LHCN-M2 (cell line): ENCODE measurements around the gene PLA1A. TPM values are rescaled to one million over a fixed set of nuclear protein-coding genes. Genes with fewer than 3 reads are reported as not detected.

ENCODE experiments used
- DNase-seq: peaks from one replicate; pipeline ENCODE4 v3.0.0-alpha.2; 2012; ENCODE audit warnings: low read depth
- total RNA-seq: library from RNA; depleted of rRNA; stranded (reverse); fragments of >200 nt; gene quantifications from 2 replicates; pipeline ENCODE4 v1.2.3, GENCODE V29; 2014

PLA1A gene
- total RNA-seq, 1 experiment from 2014 or later = not detected

DNA sequence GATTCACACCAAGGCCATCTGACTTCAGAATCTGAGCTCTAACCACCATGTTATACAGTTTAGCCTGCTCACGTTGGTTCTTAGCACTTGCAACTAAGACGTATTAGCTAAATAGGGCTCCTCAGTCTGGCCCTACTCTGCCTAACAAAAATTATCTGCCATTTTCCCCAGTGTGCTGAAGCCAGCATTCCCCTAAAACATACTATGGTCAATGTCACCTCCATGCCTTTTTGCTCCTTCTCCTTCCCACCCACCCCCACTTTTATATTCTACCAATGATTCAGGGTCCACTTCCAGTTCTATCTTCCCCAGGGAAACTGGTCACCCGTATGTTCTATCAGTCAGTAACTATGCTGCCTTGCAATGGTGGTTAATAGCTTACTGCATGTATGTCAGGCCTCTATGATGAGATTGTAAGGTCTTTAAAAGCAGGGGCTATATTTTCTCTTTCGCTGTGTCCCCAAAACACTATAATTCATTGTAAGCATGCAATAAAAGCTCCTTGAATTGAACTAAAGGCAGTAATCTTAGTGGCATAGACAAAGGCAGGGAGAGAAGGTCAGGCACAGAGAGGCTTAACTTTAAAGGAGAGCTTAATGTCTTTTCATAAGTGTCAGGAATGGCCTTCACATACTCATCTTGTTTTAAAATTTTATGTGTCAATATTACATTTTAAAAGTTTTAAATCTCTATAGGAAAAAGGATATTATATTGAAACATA lies 39.4 kb downstream of the PLA1A start:
- DNase-seq = no peak

DNA sequence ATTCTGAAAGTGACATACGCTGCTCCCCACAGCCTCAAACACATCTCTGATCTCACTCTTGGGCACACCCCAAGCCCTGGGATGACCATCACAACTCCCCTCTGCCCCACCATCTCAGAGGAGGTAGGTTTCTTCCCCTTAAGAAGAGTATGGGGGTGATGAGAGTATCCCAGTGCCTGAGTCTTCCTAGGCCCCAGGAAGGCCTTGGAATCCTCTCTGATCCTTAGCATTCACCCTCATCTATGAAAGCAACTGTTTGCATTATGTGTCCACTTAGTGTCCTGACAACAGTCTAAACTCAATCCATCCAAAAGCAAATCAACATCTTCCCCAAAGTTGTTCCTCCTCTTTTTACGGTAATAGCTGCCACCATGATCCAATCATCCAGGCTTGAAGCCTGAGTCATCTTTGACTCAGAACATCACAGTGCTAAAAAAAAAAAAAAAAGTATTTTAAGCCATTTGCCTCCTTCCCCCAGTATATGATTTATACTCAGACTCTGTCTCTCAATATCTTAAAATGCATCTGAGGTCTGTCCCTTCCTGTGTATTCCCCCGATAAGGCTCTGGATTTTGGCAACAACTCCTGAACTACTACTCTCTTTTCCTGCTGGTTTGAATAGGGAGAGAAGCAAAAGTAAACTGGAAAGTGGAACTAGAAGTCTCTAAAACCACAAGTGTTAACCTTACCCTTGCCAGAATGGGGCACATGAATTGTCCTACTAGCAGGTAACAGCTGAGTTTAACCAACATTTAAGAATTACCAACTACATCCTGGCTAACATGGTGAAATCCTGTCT lies 40.2 kb downstream of the PLA1A start:
- peak; percentile 95 for DNase-seq

DNA sequence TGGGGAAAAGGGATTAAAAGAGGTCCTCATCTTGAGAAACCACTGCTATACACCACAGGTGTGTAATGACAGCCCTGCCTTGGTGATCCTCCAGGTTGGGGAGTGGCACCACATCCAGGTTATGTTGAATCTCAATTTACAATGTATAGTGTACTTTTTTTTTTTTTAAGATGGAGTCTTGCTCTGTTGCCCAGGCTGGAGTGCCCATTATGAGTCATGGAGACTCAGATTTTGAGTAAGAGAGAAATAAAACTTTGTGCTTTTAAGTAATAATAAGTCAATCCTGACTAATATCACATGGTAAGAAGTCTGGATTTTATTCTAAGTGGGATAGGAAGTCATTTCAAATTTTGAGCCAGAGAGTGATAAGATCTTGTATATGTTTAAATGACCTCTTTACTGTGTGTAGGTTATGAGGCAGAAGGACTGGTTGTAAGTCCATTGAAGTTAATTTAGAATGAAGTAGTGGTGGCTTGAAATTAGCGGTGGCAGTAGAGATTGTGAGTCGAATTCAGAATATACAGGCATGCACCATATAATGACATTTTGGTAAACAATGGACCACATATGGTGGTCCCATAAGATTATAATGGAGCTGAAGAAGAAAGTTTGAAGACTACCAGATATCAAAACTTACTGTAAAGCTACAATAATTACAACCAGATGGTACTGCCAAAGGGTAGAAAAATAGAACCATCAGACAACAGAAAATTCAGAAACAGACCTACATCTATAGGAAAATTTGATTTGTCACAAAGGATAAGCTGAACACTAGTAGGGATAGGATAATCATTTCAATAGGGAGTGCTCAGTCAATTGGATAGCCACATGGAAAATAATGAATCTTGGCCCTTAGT lies 42.0 kb downstream of the PLA1A start:
- no peak for DNase-seq

GRCh38 chr3:119641416-119641815 lies 43.7 kb downstream of the PLA1A start:
- DNase-seq = no peak

DNA sequence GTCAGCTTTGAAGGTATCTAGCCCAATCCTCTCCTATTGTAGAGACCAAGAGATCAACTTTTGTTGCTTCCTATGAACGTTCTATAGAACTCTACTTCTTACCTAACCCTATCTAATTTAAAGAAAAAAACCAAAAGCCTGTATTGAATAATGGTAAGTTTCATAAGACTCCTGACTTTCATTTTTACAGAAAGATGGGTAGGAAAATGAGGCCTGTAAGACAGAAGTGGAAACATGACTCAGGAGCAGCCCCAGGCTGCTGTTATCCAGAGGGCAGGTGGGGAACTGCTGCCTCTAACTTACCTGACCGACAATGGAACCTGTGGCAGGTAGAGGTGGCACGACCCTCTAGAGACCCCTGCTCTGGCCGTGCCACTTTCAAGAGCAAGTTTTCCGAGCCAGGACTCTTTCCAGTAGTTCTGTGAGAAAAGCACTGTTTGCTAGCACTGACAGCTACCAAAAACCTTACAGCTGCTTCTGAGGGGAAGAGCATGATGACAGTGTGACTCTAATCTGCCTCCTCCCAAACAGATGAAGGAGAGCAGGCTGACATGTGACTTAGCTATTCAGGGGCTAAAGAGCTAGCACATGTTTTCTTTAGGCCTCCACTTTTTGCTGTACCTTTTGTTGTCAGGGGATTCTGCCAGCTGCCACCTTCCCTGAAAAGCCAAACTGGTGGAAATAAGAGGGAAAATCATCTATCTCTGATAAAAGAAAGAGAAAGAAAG lies 45.2 kb downstream of the PLA1A start:
- DNase-seq = peak; percentile 65

DNA sequence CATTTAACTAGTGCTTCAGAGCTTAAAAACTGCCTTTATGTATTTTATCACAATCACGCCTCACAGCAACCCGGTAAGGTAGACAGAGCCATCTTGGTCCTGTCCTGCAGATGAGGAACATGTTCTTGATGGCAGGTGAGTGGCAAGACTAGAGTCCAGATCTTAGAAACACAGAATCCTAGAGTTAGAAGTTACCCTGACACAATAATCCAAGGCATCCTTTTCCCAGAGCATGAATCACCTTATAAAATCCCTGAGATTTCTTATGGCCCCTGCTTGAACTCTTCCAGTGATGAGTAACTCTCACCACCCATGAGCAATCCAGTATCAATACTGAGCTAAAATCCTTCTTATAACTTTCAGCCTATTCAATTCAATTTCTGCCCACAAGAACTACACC lies 45.8 kb downstream of the PLA1A start:
- peak; percentile 84 for DNase-seq

DNA sequence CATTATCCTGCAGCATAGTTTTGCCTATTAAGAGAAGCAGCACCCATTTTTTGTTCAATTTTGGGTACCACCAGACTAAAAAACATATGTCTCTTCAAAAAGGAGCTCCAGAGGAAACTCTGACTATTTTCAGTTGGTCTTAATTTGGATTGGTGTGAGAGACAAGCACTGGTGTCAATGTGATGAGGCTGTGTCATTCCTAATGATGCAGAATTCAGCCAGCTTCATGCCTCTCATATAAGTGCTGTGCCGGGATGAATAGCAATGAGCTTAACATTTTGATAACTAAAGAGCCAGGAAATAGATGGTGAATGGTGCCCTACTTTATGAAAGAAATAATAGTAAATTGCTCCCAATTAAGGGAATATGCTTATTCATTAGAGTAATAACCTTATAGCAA lies 46.8 kb downstream of the PLA1A start:
- no peak for DNase-seq

GRCh38 chr3:119645813-119646212 lies 48.1 kb downstream of the PLA1A start:
- no peak for DNase-seq

- no peak for DNase-seq
These were observed 49.5 kb downstream of the PLA1A start for GRCh38 chr3:119647171-119647570.

DNA sequence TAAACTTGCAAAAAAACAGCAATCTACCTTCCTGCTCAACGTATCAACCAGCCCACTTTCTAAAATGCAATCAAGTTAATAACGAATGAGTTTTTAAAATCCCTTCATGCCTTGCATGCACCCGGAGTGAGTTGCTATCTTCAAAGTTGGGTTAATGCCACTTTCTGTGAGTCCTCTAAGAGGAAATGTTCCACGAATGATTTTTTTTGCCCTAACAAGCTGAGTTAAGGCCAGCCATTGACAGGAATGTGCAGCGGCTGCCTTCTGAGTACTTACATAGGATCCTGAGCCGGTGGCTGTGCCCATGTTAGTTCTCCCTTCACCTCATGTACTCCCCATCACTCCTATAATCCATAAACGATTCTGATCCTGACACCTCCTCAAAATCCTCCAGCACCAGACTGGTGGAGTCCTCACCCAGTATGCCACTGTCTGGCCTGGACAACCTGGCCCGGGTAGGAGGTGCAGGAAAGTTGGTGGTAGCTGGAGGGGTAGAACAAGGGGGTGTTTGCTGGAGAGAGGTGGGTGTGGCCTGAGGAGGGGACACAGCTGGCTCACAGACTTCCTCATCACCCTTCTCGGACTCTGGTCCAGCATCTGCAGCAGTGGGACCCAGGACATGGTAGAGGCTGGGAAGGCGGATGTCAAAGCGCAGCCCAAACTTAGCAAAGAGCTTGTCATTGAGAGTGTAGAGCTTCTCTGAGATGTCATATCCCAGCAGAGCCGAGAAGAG lies 50.3 kb downstream of the PLA1A start:
- no peak for DNase-seq

DNA sequence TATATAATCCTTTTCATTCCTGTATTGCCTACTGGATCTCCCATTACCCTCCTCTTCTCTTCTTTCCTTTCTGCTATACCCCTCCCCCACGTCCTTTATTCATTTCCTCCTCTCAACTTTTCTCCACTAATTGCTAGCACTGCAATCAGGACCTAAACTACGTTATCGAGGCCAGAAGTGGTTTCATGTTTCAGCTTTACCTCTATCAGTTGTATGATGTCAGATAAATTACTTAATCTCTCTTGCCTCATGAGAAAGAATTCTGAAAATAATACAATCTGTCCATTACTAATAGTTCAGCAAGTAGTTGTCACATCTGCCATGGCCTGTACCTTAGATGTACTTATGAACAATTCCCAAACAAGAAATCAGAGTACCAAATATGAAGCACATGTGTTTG lies 52.1 kb downstream of the PLA1A start:
- no peak for DNase-seq

DNA sequence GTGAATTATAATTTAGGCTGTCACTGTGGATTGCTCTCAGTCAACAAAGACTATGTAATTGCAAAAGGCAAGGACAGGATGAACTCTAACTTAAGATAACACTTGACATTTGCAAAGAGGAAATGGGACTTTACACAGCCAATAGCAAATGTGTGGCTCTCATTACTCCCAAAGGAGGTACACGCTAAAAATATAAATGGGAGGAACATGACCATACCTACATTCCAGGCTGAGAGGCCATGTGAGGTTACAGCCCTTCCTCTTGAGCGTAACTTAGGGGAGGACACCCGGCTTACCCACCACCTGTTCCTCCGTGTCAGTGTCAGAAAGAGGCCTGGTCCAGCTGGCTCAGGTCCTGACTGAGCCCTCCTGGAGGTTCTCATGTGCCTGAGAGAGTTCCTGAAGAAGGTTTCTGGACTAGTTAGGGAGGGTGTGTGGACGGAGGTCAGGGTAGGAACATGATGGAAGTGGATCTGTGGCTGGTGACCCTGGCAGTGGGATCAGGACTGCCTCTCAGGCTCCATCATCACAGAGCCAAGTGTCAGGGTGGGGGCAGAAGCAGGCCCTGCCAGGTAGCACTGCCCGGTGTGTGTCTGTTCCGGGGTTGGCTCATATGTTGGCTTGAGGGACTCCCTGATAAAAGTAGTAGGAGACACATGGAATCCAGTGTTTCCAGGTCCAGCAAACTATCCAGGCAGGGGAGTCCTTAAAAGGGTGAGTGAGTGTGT lies 54.8 kb downstream of the PLA1A start:
- peak; percentile 90 for DNase-seq

GRCh38 chr3:119653876-119654275 lies 56.2 kb downstream of the PLA1A start:
- DNase-seq = no peak

GRCh38 chr3:119657887-119658702 lies 60.4 kb downstream of the PLA1A start:
- no peak for DNase-seq

DNA sequence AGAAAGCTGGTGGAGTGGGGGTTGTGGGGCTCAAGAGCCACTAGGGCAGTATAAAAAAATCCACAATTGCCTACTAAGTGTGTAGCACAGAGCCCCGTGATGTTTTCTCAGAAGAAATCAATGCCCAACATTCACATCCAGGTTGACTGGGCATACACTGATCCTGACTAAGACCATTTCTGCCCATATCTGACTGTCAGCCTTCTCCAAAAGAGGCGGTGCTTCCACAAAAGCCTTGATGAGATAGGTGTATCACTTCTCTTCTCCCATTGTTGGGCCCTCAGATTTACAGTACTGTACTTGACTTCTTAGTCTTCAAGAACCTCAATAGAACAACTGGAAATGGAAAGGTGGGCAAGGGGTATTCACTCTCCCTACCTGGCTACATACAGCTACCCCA lies 61.3 kb downstream of the PLA1A start:
- no peak for DNase-seq

GRCh38 chr3:119659606-119660291 lies 62.1 kb downstream of the PLA1A start:
- DNase-seq = no peak

DNA sequence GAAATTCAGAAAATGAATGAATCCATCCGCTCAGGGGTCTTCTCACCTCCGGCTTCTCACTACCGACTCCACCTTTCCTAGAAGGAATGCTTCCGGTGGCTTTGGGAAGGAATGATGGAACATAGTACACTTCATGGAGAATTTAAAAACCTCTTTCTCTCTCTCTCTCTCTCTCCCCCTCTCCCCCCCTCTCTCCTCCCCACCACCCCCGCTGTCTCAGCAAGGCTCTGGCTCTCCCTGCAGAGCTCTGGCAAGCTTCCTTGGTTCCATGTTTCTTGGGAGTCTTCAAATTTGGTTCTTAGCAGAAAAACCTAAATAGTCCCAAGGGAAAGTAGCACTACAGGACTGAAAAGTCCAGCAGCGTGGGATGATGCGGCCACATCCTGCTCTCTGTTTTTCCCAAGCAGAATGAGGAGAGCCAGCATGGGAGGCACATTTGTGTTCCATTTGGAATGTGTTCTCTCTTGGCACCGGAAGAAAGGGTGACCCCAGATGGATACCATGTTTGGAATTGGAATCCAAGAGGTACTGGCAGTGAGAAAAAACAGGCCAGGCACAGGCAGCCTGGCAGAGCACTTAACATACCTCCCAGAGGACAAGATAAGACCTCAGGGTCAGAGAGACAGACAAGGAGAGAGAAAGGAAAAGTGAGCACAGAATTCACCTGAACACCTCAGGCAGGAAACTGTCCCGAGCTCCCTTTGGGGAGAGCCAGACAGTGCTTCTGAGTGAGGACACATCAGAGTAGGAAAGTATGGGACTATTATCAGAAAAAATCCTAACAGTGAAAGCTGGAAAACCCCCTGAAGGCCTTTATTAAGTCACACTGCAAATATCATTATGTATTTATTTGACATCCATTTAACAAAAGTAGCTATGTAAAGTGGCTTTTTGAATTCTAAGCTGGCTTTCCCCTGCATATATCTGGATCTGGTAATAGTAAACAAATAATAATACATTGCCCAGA lies 63.1 kb downstream of the PLA1A start, which contains the start of gene POPDC2:
POPDC2 (minus strand) TSS at position 116 of the 967 bp plus-strand sequence. CDS start 166 bp downstream, outside the sequence.
- peak; percentile 50 for DNase-seq
